Measurements from ENCODE around the gene ANKRD62. TPM values are rescaled to one million over a fixed set of nuclear protein-coding genes. Genes with fewer than 3 reads are reported as not detected.

The ANKRD62 gene
- total and polyA plus RNA-seq, 4 donors, result under 0.01 TPM; not detected in 3

GRCh38 chr18:12064086-12064763 is 29.4 kb upstream of the ANKRD62 start:
- DNase-seq (ENCODE audit: low spot score), result no peak
- TF ChIP-seq RAD21 (IDR thresholded peaks at IDR 0.05) (no peak), RXRA (IDR thresholded peaks at IDR 0.05) (no peak), GABPA (IDR thresholded peaks at IDR 0.05 in 1 of 2, conservative IDR thresholded peaks at IDR 0.05 in 1 of 2) (no peak), JUND (IDR thresholded peaks at IDR 0.05) (no peak)
- TF ChIP-seq, protein P1, sequence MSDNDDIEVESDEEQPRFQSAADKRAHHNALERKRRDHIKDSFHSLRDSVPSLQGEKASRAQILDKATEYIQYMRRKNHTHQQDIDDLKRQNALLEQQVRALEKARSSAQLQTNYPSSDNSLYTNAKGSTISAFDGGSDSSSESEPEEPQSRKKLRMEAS (IDR thresholded peaks at IDR 0.05), result no peak
- TF ChIP-seq, protein P2, sequence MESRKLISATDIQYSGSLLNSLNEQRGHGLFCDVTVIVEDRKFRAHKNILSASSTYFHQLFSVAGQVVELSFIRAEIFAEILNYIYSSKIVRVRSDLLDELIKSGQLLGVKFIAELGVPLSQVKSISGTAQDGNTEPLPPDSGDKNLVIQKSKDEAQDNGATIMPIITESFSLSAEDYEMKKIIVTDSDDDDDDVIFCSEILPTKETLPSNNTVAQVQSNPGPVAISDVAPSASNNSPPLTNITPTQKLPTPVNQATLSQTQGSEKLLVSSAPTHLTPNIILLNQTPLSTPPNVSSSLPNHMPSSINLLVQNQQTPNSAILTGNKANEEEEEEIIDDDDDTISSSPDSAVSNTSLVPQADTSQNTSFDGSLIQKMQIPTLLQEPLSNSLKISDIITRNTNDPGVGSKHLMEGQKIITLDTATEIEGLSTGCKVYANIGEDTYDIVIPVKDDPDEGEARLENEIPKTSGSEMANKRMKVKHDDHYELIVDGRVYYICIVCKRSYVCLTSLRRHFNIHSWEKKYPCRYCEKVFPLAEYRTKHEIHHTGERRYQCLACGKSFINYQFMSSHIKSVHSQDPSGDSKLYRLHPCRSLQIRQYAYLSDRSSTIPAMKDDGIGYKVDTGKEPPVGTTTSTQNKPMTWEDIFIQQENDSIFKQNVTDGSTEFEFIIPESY (IDR thresholded peaks at IDR 0.05), result no peak
- Histone ChIP-seq H3K4me1 (ENCODE audit: control insufficient read depth in 4 of 4, insufficient read depth in 4 of 4, low read length in 3 of 4) (no peaks in the 10 kb centered on the region), H3K27ac (ENCODE audit: low read depth in 1 of 2, low read length in 2 of 2) (no peak overlapping the region), H3K9me3 (ENCODE audit: control insufficient read depth in 4 of 4, low read length in 3 of 4) (no peaks in the 10 kb centered on the region), H3K9ac (ENCODE audit: low read depth in 1 of 2, low read length in 2 of 2) (no peak overlapping the region), H3K36me3 (ENCODE audit: control insufficient read depth in 4 of 4, insufficient read depth in 3 of 4, low read depth in 1 of 4, low read length in 3 of 4) (no peaks in the 10 kb centered on the region), H3K27me3 (ENCODE audit: control insufficient read depth in 4 of 4, insufficient read depth in 4 of 4, low read length in 3 of 4) (no peaks in the 10 kb centered on the region), H3K4me3 (ENCODE audit: low read depth in 1 of 3, low read length in 3 of 3) (no peak overlapping the region)
- WGBS, result 90% methylated on average over 7 of the region's 7 CpGs

GRCh38 chr18:12065397-12065796 is 28.2 kb upstream of the ANKRD62 start:
- no peaks in the 10 kb centered on the region for H3K9me3 ChIP-seq (ENCODE audit: control insufficient read depth in 4 of 4, low read length in 3 of 4)
- H3K27me3 ChIP-seq (ENCODE audit: control insufficient read depth in 4 of 4, insufficient read depth in 4 of 4, low read length in 3 of 4), result no peaks in the 10 kb centered on the region
- TF ChIP-seq NR2F2 (IDR thresholded peaks at IDR 0.05) (no peak), RAD21 (IDR thresholded peaks at IDR 0.05) (no peak), CTCF (IDR thresholded peaks at IDR 0.05; ENCODE audit: low read depth, low read length, missing input control) (no peak), HNF4A (conservative IDR thresholded peaks at IDR 0.05) (no peak), FOXA1 (IDR thresholded peaks at IDR 0.05) (no peak), ATF3 (IDR thresholded peaks at IDR 0.05) (no peak), JUND (IDR thresholded peaks at IDR 0.05) (no peak), TAF1 (conservative IDR thresholded peaks at IDR 0.05) (no peak), REST (IDR thresholded peaks at IDR 0.05) (no peak), FOXA2 (IDR thresholded peaks at IDR 0.05) (no peak), YY1 (IDR thresholded peaks at IDR 0.05) (no peak), GABPA (IDR thresholded peaks at IDR 0.05 in 1 of 2, conservative IDR thresholded peaks at IDR 0.05 in 1 of 2) (no peak)
- TF ChIP-seq, protein P2 (IDR thresholded peaks at IDR 0.05), result no peak
- H3K4me1 ChIP-seq (ENCODE audit: control insufficient read depth in 4 of 4, insufficient read depth in 4 of 4, low read length in 3 of 4), result no peaks in the 10 kb centered on the region
- DNase-seq (ENCODE audit: low spot score), result no peak
- H3K9ac ChIP-seq (ENCODE audit: low read depth in 1 of 2, low read length in 2 of 2), result no peak overlapping the region
- H3K27ac ChIP-seq (ENCODE audit: low read depth in 1 of 2, low read length in 2 of 2), result no peak overlapping the region
- H3K4me3 ChIP-seq (ENCODE audit: low read depth in 1 of 3, low read length in 3 of 3), result no peak overlapping the region
- WGBS, result 82% methylated on average over 5 of the region's 5 CpGs
- H3K36me3 ChIP-seq (ENCODE audit: control insufficient read depth in 4 of 4, insufficient read depth in 3 of 4, low read depth in 1 of 4, low read length in 3 of 4), result no peaks in the 10 kb centered on the region
